Glutamatergic neuron (in vitro differentiated cells): ENCODE measurements around the gene CSAD. TPM values are rescaled to one million over a fixed set of nuclear protein-coding genes. Genes with fewer than 3 reads are reported as not detected.

Experiments used
- DNase-seq: peaks from one replicate; pipeline ENCODE4 v3.0.0; 2022
- H3K27ac Mint-ChIP-seq: one replicate; pipeline ENCODE4 v1.8.0; 2020; ENCODE audit warnings: mild to moderate bottlenecking, mixed read lengths, inconsistent platforms; ENCODE audit not compliant: unreplicated experiment
- H3K27me3 Mint-ChIP-seq: one replicate; pipeline ENCODE4 v1.8.0; 2020; ENCODE audit warnings: mild to moderate bottlenecking, moderate library complexity, mixed read lengths, inconsistent platforms; ENCODE audit not compliant: unreplicated experiment
- H3K36me3 Mint-ChIP-seq: one replicate; pipeline ENCODE4 v1.8.0; 2020; ENCODE audit warnings: mild to moderate bottlenecking, mixed read lengths, inconsistent platforms; ENCODE audit not compliant: unreplicated experiment
- H3K4me1 Mint-ChIP-seq: one replicate; pipeline ENCODE4 v1.8.0; 2020; ENCODE audit warnings: mild to moderate bottlenecking, low read depth, mixed read lengths, inconsistent platforms; ENCODE audit not compliant: unreplicated experiment
- H3K4me3 Mint-ChIP-seq: one replicate; pipeline ENCODE4 v1.8.0; 2020; ENCODE audit warnings: mild to moderate bottlenecking, mixed read lengths, inconsistent platforms; ENCODE audit not compliant: unreplicated experiment
- H3K9me3 Mint-ChIP-seq: one replicate; pipeline ENCODE4 v1.8.0; 2020; ENCODE audit warnings: mild to moderate bottlenecking, moderate library complexity, mixed read lengths, inconsistent platforms; ENCODE audit not compliant: unreplicated experiment
- total RNA-seq: library from RNA; stranded (reverse); fragmentation: NEBNext Ultra II Directional; extraction: Animal tissue kit (Norgen Biotek cat#: 25700); gene quantifications from one replicate; pipeline ENCODE4 v1.2.1, GENCODE V29; 2021; ENCODE audit not compliant: unreplicated experiment
- TF ChIP-seq, protein P1 (sequence below): fragments of 200-600 bp; sonication (generic); IDR thresholded peaks from one replicate; pipeline ENCODE4 v1.5.0; 2021; ENCODE audit not compliant: partially characterized antibody, unreplicated experiment

CSAD gene
- total RNA-seq, 1 donor from 2014 or later = 34.5 TPM

DNA sequence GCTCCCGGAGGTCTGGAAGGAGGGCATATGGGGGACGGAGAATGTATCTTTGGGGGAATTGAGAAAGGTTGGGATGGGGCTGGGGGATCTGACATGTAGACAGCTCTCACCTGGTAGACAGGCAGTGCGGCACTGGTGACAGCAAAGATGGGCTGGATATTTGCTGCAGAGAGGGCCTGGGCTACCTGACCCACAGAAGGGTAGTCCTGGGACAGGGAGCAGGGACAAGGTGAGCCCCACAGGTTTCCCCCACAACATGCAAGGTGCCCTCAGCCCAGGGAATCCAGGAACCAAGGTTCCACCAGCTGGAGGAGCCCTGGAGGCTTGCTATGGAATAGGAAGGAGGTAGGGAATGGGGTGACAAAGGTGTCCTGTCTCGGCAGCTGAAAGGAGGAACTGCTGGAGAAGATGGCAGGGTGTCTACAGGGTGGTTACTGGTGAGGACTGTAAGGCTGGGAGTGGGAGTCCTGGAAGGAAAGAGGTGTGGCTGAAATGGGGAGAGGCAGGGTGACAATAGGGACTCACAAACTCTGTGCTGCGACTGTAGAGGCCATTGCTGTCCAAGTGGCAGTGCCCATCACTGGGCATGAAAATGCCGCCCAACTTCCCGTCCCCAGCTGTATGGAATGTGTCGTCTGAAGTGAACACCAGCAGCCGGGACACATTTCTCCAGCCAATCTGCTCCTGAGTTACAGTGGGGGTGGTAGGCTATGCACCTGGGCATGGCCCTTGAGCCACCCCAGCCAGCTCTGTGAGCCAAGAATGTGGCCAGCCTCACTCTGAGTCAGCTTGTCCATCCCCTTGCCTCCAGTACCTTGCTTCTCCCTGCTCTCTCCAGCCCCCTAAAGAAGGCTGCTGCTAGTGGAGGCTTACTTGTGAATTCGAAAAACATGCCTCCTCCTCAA is 15.0 kb upstream of the CSAD start:
- DNase-seq = no peak
- TF ChIP-seq, protein P1, sequence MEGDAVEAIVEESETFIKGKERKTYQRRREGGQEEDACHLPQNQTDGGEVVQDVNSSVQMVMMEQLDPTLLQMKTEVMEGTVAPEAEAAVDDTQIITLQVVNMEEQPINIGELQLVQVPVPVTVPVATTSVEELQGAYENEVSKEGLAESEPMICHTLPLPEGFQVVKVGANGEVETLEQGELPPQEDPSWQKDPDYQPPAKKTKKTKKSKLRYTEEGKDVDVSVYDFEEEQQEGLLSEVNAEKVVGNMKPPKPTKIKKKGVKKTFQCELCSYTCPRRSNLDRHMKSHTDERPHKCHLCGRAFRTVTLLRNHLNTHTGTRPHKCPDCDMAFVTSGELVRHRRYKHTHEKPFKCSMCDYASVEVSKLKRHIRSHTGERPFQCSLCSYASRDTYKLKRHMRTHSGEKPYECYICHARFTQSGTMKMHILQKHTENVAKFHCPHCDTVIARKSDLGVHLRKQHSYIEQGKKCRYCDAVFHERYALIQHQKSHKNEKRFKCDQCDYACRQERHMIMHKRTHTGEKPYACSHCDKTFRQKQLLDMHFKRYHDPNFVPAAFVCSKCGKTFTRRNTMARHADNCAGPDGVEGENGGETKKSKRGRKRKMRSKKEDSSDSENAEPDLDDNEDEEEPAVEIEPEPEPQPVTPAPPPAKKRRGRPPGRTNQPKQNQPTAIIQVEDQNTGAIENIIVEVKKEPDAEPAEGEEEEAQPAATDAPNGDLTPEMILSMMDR = no peak
- no peaks in the 10 kb centered on the region for H3K36me3 Mint-ChIP-seq
- H3K9me3 Mint-ChIP-seq = peaks cover 2% of the 10 kb centered on the region
- peaks cover under 1% of the 10 kb centered on the region for H3K4me1 Mint-ChIP-seq
- H3K27me3 Mint-ChIP-seq = peaks cover 27% of the 10 kb centered on the region
- H3K4me3 Mint-ChIP-seq = no peak overlapping the region
- H3K27ac Mint-ChIP-seq = no peak overlapping the region

GRCh38 chr12:53194973-53195372 is 14.2 kb upstream of the CSAD start:
- peaks cover 3% of the 10 kb centered on the region for H3K9me3 Mint-ChIP-seq
- peaks cover 27% of the 10 kb centered on the region for H3K27me3 Mint-ChIP-seq

GRCh38 chr12:53193985-53194716 is 13.4 kb upstream of the CSAD start:
- TF ChIP-seq, protein P1 = no peak
- Mint-ChIP-seq H3K36me3 (no peaks in the 10 kb centered on the region), H3K4me1 (peaks cover 2% of the 10 kb centered on the region), H3K9me3 (peaks cover 3% of the 10 kb centered on the region), H3K27ac (no peak overlapping the region), H3K27me3 (peaks cover 26% of the 10 kb centered on the region), H3K4me3 (no peak overlapping the region)
- DNase-seq = no peak

More at GRCh38 chr12:53194973-53195372, 14.2 kb upstream of the CSAD start:
- H3K4me1 Mint-ChIP-seq = peaks cover 2% of the 10 kb centered on the region
- H3K36me3 Mint-ChIP-seq = no peaks in the 10 kb centered on the region
- no peak overlapping the region for H3K4me3 Mint-ChIP-seq
- TF ChIP-seq, protein P1 = no peak
- no peak for DNase-seq
- no peak overlapping the region for H3K27ac Mint-ChIP-seq

DNA sequence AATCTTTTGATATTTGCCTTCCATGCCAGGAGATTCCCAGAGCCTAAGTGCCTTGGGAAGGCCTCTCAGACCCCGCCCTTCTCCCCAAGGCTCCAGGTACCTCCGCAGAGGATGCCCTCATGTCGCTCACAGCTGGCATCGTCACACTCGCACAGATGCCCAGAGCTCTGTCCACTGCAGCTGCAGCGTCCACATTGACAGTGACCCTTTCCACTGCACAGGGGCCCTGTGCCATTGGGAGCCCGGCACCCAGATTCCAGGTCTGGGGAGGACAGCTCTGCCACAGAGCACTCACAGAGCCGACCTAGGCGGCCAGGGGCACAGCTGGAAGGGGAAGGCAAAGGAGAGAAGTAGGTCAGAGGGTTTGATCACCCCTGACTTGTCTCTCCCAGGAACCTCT is 12.3 kb upstream of the CSAD start:
- Mint-ChIP-seq H3K27ac (no peak overlapping the region), H3K27me3 (peaks cover 20% of the 10 kb centered on the region), H3K4me1 (peaks cover 2% of the 10 kb centered on the region), H3K36me3 (no peaks in the 10 kb centered on the region), H3K9me3 (peaks cover 3% of the 10 kb centered on the region), H3K4me3 (no peak overlapping the region)
- TF ChIP-seq, protein P1 = no peak
- DNase-seq = no peak
